IPS-20b (cell line): Measurements from ENCODE around the gene C19orf12.

ENCODE experiments used
- H3K27ac ChIP-seq: one replicate; pipeline ENCODE4 v1.5.1; 2013; ENCODE audit warnings: low read length
- H3K27me3 ChIP-seq: 2 replicates; pipeline ENCODE4 v1.6.1; 2013; ENCODE audit warnings: mild to moderate bottlenecking, low read length, inconsistent platforms; ENCODE audit not compliant: insufficient read depth
- H3K36me3 ChIP-seq: 2 replicates; pipeline ENCODE4 v1.6.1; 2013; ENCODE audit warnings: low read depth, mild to moderate bottlenecking, inconsistent platforms, low read length, moderate library complexity; ENCODE audit not compliant: insufficient read depth
- H3K4me1 ChIP-seq: 2 replicates; pipeline ENCODE4 v1.6.1; 2013; ENCODE audit warnings: mild to moderate bottlenecking, control low read depth, inconsistent platforms, low read length, moderate library complexity; ENCODE audit not compliant: insufficient read depth
- H3K4me3 ChIP-seq: 2 replicates; pipeline ENCODE4 v1.5.1; 2013; ENCODE audit warnings: mild to moderate bottlenecking, low read length, inconsistent platforms
- H3K9ac ChIP-seq: 2 replicates; pipeline ENCODE4 v1.6.1; 2013; ENCODE audit warnings: low read depth, mild to moderate bottlenecking, inconsistent platforms, low read length, moderate library complexity
- H3K9me3 ChIP-seq: 2 replicates; pipeline ENCODE4 v1.6.1; 2013; ENCODE audit warnings: mild to moderate bottlenecking, low read depth, low read length, inconsistent platforms; ENCODE audit not compliant: insufficient read depth

The C19orf12 gene

DNA sequence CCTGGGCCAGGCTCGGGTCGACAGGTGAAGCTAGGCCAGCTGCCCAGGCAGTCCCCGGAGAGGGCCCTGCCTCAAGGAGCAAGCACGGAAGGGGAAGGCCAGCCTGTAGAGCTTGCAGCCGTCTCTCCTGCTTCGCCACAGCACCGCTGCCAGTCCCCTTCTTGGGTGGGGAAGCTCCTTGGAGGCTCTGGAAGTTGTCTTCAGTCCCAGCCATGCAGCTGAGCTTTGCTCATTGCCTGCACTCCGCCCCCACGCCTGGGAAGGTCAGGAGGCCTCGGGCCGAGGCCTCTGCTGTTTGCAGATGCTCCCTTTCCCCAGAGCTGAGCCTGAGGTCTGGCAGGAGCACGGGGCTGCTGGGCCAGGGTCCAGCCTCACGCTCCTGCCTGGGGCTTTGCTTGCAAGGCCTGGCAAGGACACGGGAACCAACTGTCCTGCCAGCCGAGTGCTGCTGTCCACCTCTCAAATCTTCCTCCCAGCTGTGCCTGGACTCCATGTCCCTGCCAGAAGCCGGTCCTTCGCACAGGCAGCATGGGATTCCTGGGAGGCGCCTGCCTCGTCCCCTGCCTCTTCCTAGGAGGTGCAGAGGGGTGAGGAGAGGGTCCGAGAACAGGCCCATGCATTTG lies 36.5 kb downstream of the C19orf12 start:
- Histone ChIP-seq H3K27ac (no peak overlapping the region), H3K9me3 (no peaks in the 10 kb centered on the region), H3K4me3 (no peak overlapping the region), H3K27me3 (no peaks in the 10 kb centered on the region), H3K36me3 (peaks cover 15% of the 10 kb centered on the region; the same call in 1 of the 2 replicates), H3K9ac (no peak overlapping the region), H3K4me1 (no peaks in the 10 kb centered on the region)

DNA sequence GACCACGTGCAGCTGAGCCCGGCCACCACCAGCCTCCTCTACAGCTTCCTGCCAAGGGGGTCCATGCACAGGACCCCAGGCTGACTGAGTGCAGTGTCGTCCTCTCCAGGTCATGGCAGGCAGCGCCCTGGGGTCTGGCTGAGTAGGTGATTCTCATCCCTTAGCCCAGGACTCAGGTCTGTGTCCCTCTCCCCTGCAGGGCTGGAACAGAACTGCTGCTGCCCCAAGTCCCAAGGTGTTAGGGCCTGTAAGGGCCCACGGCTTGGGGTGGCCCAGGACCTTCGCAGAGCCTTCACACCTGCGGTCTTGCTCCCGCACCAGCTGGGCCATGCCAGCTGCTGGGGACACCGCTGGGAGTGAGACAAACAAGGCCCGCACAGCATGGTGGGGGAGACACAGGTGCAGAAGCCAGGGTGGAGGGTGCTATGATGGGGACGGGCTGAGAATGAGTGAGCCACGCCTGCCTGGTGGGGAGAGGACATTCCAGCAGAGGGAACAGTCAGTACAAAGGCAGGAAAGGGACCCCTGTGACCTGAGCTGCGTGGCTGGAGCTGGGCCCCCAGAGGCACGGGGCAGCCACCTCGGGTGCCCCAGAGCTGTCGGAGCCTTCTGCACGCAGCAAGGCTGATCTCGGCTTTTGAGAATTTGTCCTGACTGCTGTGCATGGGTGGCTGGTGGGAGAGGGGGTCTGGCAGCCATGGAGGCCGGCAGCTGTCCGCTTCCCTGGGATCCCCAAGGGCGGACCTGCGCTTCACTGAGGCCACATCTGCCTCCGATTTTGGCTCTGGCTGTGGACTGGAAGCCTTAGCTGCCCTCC lies 37.9 kb downstream of the C19orf12 start:
- Histone ChIP-seq H3K36me3 (peaks cover 15% of the 10 kb centered on the region; the same call in 1 of the 2 replicates), H3K9ac (no peak overlapping the region), H3K27ac (no peak overlapping the region), H3K4me1 (no peaks in the 10 kb centered on the region), H3K9me3 (no peaks in the 10 kb centered on the region), H3K27me3 (no peaks in the 10 kb centered on the region), H3K4me3 (no peak overlapping the region)

DNA sequence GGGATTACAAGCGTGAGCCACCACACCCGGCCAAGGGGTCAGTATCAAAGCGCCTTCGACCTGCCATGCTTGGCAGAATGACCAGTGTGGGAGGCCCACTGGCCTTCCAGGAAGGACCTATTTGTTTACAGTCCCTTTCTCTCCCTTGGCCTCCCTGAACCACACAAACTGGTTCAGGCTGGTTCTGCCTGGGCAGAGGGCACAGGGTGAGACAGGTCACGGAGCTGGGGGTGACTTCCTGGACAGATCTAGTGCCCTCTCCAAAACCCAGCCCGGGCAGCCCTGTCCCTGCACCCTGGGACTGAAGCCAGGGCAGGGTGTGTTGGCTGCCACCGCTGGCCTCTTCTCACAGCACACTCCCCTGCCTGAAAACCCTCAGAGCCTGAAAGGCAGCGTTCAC lies 38.5 kb downstream of the C19orf12 start:
- H3K4me1 ChIP-seq, result no peaks in the 10 kb centered on the region
- H3K36me3 ChIP-seq, result peaks cover 15% of the 10 kb centered on the region; the same call in 1 of the 2 replicates
- H3K9me3 ChIP-seq, result no peaks in the 10 kb centered on the region
- no peaks in the 10 kb centered on the region for H3K27me3 ChIP-seq
- H3K27ac ChIP-seq, result no peak overlapping the region
- H3K4me3 ChIP-seq, result no peak overlapping the region
- no peak overlapping the region for H3K9ac ChIP-seq

DNA sequence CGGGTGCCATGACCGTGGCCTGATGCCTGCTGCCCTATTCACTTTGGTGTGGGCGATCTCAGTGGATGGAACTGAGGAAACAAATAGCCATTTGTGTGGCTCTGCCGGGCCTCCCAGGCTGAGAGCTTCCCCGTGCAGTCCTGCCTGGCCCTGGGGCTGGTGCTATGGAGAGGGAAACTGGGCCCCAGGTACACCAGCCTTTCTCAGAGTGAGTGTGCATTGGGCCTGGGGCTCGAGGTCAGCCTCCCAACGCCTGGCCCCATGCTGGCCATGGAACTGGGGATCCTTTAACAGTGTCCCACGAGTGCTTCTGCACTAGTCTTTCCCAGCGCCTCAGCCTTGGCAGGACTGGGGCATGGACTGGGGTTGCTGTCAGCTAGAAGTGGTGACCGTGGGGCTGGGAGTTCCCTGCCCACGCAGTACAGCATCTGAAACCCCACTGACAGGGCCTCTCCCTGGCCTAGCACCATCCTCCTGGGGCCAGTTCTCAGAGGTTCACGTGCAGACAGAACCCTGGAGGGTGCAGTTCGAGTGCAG lies 39.3 kb downstream of the C19orf12 start:
- H3K4me3 ChIP-seq, result no peak overlapping the region
- no peak overlapping the region for H3K9ac ChIP-seq
- peaks cover 15% of the 10 kb centered on the region; the same call in 1 of the 2 replicates for H3K36me3 ChIP-seq
- H3K27me3 ChIP-seq, result no peaks in the 10 kb centered on the region
- H3K27ac ChIP-seq, result no peak overlapping the region
- H3K4me1 ChIP-seq, result no peaks in the 10 kb centered on the region
- no peaks in the 10 kb centered on the region for H3K9me3 ChIP-seq

DNA sequence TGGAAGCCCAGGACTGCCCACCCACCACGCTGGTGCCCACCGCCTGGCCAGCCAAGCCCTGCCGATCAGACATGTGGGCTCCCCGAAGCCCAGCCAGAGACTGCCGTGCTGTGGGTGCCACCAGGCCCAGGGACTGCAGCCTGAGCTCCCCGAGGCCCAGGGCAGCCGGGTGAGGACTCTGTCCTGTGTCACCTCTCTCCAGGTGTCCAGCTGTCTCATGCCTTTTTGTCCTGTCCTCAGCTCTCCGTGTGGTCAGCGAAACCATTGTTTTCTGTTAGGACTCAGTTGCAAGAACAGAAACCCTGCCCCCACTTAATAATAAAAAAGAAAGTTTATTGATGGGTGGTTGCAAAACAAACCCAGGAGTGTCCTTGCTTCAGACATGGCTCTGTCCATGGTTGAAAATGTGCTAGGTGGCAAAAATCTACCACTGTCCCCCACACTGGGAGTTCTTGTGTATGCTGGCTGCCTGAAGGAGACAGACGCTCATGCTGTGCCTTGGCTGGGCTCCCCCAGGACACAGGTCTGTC lies 39.9 kb downstream of the C19orf12 start:
- Histone ChIP-seq H3K9me3 (no peaks in the 10 kb centered on the region), H3K4me3 (no peak overlapping the region), H3K4me1 (no peaks in the 10 kb centered on the region), H3K9ac (no peak overlapping the region), H3K36me3 (peaks cover 15% of the 10 kb centered on the region; the same call in 1 of the 2 replicates), H3K27me3 (no peaks in the 10 kb centered on the region), H3K27ac (no peak overlapping the region)

DNA sequence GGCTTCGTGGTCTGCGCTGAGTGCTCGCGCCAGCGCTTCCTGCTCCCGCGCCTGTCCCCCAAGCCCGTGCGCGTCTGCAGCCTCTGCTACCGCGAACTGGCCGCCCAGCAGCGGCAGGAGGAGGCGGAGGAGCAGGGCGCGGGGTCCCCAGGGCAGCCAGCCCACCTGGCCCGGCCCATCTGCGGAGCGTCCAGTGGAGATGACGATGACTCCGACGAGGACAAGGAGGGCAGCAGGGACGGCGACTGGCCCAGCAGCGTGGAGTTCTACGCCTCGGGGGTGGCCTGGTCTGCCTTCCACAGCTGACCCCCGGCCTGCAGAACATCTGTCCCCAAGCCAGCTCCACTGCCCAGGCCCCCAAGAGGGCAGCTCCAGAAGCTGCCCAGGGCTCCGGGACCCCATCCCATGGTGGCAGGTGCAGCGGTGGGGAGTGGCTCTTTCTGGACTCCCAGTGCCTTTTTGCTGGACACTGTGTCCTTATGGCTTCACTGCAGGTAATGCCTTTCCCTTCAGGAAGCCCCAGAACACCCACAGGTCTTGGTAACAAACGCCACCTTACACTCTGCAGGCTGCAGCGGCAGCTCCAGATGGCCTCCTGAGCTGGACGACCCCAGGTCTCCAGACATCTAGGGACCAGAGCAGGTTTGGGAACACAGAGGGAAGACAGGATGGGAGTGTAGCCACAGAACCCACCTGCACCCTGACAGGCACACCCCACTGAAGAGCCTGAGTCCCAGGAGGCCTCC lies 40.5 kb downstream of the C19orf12 start:
- H3K27ac ChIP-seq, result no peak overlapping the region
- peaks cover 15% of the 10 kb centered on the region; the same call in 1 of the 2 replicates for H3K36me3 ChIP-seq
- H3K9ac ChIP-seq, result no peak overlapping the region
- no peaks in the 10 kb centered on the region for H3K27me3 ChIP-seq
- no peak overlapping the region for H3K4me3 ChIP-seq
- H3K9me3 ChIP-seq, result no peaks in the 10 kb centered on the region
- H3K4me1 ChIP-seq, result no peaks in the 10 kb centered on the region

DNA sequence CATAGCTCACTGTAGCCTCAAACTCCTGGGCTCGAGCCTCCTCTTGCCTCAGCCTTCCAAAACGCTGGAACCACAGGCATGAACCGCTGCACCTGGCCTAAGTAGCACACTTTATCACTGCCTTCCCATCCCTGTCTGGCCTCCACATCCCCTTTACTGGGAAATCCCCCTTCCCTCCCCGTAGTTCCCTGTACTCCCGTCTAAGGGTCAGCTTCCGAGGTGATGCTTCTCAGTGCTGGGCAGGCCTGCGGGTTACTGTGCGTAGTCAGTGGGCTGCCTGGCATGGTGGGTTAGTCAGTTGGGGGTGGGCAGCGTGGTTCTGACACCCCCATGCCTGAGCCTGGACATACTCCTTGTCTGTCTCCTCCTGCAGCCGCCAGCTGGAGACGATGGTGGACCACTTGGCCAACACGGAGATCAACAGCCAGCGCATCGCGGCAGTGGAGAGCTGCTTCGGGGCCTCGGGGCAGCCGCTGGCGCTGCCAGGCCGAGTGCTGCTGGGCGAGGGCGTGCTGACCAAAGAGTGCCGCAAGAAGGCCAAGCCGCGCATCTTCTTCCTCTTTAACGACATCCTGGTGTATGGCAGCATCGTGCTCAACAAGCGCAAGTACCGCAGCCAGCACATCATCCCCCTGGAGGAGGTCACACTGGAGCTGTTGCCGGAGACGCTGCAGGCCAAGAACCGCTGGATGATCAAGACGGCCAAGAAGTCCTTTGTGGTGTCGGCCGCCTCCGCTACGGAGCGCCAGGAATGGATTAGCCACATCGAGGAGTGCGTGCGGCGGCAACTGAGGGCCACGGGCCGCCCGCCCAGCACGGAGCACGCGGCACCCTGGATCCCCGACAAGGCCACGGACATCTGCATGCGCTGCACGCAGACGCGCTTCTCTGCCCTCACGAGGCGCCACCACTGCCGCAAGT lies 41.4 kb downstream of the C19orf12 start:
- peaks cover 15% of the 10 kb centered on the region; the same call in 1 of the 2 replicates for H3K36me3 ChIP-seq
- H3K9ac ChIP-seq, result no peak overlapping the region
- no peak overlapping the region for H3K27ac ChIP-seq
- no peaks in the 10 kb centered on the region for H3K27me3 ChIP-seq
- no peaks in the 10 kb centered on the region for H3K4me1 ChIP-seq
- no peaks in the 10 kb centered on the region for H3K9me3 ChIP-seq
- H3K4me3 ChIP-seq, result no peak overlapping the region

DNA sequence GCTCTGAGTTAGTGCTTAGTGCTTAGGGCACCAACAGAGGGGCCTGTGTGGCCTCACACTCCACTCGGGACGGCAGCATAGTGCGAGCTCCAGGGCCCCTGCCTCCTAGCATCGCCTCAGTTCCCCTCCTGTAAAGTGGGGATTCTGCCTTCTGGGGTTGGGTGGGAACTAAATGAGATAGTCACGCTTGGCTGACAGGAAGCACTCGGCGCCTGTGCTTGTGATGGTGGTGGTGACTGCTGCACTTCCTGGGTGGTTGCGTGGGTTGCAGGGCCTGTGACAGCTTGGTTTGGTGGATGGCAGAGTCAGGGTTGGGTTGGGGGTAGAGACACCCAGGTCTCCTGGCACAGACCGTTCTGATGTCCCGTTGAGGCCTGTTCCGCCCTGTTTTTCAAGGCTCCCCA lies 42.1 kb downstream of the C19orf12 start:
- Histone ChIP-seq H3K4me3 (no peak overlapping the region), H3K9me3 (no peaks in the 10 kb centered on the region), H3K27me3 (no peaks in the 10 kb centered on the region), H3K4me1 (no peaks in the 10 kb centered on the region), H3K27ac (no peak overlapping the region), H3K36me3 (peaks cover 15% of the 10 kb centered on the region; the same call in 1 of the 2 replicates), H3K9ac (no peak overlapping the region)

DNA sequence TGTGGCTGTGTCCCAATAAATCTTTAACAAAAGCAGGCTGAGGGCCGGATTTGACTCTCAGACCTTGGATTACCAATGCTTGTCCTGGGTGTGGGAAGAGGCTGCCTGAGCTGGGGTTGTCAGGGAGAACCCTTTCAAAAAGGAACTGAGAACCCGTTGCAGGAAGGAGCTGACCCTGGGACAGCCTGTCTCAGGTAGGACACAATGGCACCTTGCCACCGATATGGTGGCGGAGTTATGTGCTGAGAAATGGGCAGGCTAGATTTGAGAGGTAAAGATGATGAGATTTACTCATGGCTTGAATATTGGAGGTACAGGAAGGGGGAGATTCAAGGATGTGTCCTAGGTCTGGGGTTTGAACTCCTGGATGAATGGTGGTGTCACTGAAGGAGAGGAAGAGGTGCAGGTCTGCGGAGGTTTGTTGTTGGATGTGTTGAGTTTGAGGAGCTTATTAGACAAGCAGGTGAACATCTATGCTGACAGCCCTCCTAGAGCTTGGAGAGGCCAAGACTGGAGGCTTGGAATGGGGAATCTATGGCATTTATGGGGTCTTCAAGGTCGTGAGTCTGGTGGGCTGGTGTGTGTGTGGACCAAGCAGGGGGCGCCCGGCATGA lies 42.6 kb downstream of the C19orf12 start:
- Histone ChIP-seq H3K9ac (no peak overlapping the region), H3K9me3 (no peaks in the 10 kb centered on the region), H3K36me3 (peaks cover 15% of the 10 kb centered on the region; the same call in 1 of the 2 replicates), H3K27me3 (no peaks in the 10 kb centered on the region), H3K27ac (no peak overlapping the region), H3K4me1 (peaks cover 3% of the 10 kb centered on the region; the same call in 1 of the 2 replicates), H3K4me3 (no peak overlapping the region)

DNA sequence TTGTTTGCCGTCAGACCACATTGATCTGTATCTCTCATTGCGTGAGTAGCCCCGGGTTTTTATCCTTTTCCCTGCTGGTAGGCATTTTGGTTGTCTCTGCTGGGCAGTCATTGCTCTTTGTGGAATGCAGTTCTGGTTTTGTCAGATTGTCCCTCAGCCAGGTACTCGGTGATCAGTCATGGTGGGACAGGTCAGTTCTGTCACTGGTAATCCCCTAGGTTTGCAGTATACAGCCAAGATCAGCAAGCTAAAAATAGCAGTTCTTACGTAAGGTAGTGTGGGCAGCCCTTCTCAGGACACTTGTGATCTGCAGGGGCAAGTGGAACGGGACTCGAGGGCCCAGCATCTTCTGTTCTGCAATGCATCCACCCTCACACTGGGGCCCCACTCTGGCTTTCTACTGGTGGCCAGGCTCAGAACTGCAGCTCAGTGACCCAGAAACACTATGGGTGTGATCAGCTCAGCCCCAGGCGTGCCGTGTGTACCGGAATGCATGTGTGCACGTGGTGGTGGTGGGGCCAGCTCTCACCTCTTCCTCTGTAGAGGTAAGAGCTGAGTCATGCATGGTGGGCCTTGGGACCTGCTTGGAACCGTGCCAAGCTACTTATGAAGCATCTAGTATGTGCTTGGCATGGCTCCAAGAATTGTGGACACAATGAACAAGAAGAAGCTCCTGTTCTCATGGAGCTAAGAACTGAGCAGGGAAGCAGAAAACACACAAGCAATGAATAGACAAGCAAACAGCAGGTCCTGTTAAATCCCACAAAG lies 43.5 kb downstream of the C19orf12 start:
- Histone ChIP-seq H3K36me3 (peaks cover 15% of the 10 kb centered on the region; the same call in 1 of the 2 replicates), H3K27ac (no peak overlapping the region), H3K9me3 (no peaks in the 10 kb centered on the region), H3K4me3 (no peak overlapping the region), H3K9ac (no peak overlapping the region), H3K4me1 (peaks cover 9% of the 10 kb centered on the region; the same call in 1 of the 2 replicates), H3K27me3 (no peaks in the 10 kb centered on the region; the same call in 1 of the 2 replicates)
